GM06990 (cell line): ENCODE results near the gene HS6ST1.

Experiments used
- DNase-seq: peaks from one replicate; pipeline ENCODE4 v3.0.0-alpha.2; 2011; ENCODE audit not compliant: insufficient read length; ENCODE audit errors: extremely low read depth
- H3K27me3 ChIP-seq: replicated peaks from 2 replicates; pipeline ENCODE4 v1.6.0; 2011; ENCODE audit warnings: low read length; ENCODE audit not compliant: control insufficient read depth, insufficient read depth
- H3K36me3 ChIP-seq: 2 replicates; pipeline ENCODE4 v1.5.1; 2011; ENCODE audit warnings: low read length; ENCODE audit not compliant: control insufficient read depth, insufficient read depth
- H3K4me3 ChIP-seq: replicated peaks from 2 replicates; pipeline ENCODE4 v1.5.1; 2011; ENCODE audit warnings: low read depth, mild to moderate bottlenecking, control low read depth, low read length
- CTCF ChIP-seq: IDR thresholded peaks from 2 replicates; pipeline ENCODE4 v1.5.1; 2011; ENCODE audit warnings: low read length, control low read depth, mild to moderate bottlenecking, inconsistent platforms; ENCODE audit not compliant: insufficient read depth, poor library complexity, severe bottlenecking

Gene HS6ST1

GRCh38 chr2:128308889-128309279 lies 9.8 kb downstream of the HS6ST1 start:
- Histone ChIP-seq H3K4me3 (no peak overlapping the region), H3K36me3 (no peaks in the 10 kb centered on the region; the same call in none of the 2 replicates), H3K27me3 (no peaks in the 10 kb centered on the region)
- DNase-seq, result no peak
- no peak for TF ChIP-seq CTCF

- H3K36me3 ChIP-seq, result no peaks in the 10 kb centered on the region; the same call in none of the 2 replicates
Observed at GRCh38 chr2:128308284-128308731, 10.4 kb downstream of the HS6ST1 start.

GRCh38 chr2:128307595-128307994 lies 11.1 kb downstream of the HS6ST1 start:
- DNase-seq, result no peak
- Histone ChIP-seq H3K27me3 (no peaks in the 10 kb centered on the region), H3K36me3 (no peaks in the 10 kb centered on the region; the same call in none of the 2 replicates), H3K4me3 (no peak overlapping the region)
- no peak for TF ChIP-seq CTCF

More at GRCh38 chr2:128308284-128308731, 10.4 kb downstream of the HS6ST1 start:
- Histone ChIP-seq H3K4me3 (no peak overlapping the region), H3K27me3 (no peaks in the 10 kb centered on the region)
- TF ChIP-seq CTCF, result no peak
- DNase-seq, result no peak

- no peaks in the 10 kb centered on the region; the same call in none of the 2 replicates for H3K36me3 ChIP-seq
- no peak for DNase-seq
Observed at GRCh38 chr2:128306931-128307460, 11.7 kb downstream of the HS6ST1 start.

GRCh38 chr2:128306081-128306930 lies 12.4 kb downstream of the HS6ST1 start:
- no peak for DNase-seq
- H3K4me3 ChIP-seq, result no peak overlapping the region
- no peak for TF ChIP-seq CTCF
- H3K36me3 ChIP-seq, result no peaks in the 10 kb centered on the region; the same call in none of the 2 replicates
- H3K27me3 ChIP-seq, result no peaks in the 10 kb centered on the region

More at GRCh38 chr2:128306931-128307460, 11.7 kb downstream of the HS6ST1 start:
- H3K27me3 ChIP-seq, result no peaks in the 10 kb centered on the region
- no peak for TF ChIP-seq CTCF
- no peak overlapping the region for H3K4me3 ChIP-seq
